Mesodermal cell (in vitro differentiated cells): Measurements from ENCODE around the gene PRRC2B.
"Not testable (repeated sequence)": the region's sequence is repeated elsewhere in the genome, so short reads cannot be mapped to it uniquely, and the experiment has no call there.

Experiments used
- H3K27ac ChIP-seq: 2 replicates; pipeline ENCODE4 v1.7.0; 2013; ENCODE audit warnings: mild to moderate bottlenecking, low read depth, low read length, moderate library complexity; ENCODE audit not compliant: severe bottlenecking
- H3K36me3 ChIP-seq: 2 replicates; pipeline ENCODE4 v1.7.1; 2013; ENCODE audit warnings: mild to moderate bottlenecking, low read length, moderate library complexity; ENCODE audit not compliant: control insufficient read depth, insufficient read depth
- H3K4me1 ChIP-seq: one replicate; pipeline ENCODE4 v1.7.1; 2013; ENCODE audit warnings: mild to moderate bottlenecking, low read length; ENCODE audit not compliant: insufficient read depth, control insufficient read depth, poor library complexity, severe bottlenecking
- H3K4me3 ChIP-seq: 2 replicates; pipeline ENCODE4 v1.7.0; 2013; ENCODE audit warnings: low read length, control low read depth, mild to moderate bottlenecking; ENCODE audit not compliant: insufficient read depth, poor library complexity, severe bottlenecking; ENCODE audit errors: extremely low read depth
- H3K9me3 ChIP-seq: 2 replicates; pipeline ENCODE4 v1.7.1; 2013; ENCODE audit warnings: mild to moderate bottlenecking, low read length, moderate library complexity; ENCODE audit not compliant: control insufficient read depth
- WGBS, 2 experiments: methylation state at CpG; one replicate each; pipeline ENCODE4 v1.1.5; 2013; ENCODE audit warnings: missing lambda C conversion rate in 2 of 2; ENCODE audit not compliant: insufficient coverage in 2 of 2; 5-methylcytosine and 5-hydroxymethylcytosine counted together

Gene PRRC2B

GRCh38 chr9:131449276-131449675 lies 55.4 kb downstream of the PRRC2B start:
- Histone ChIP-seq H3K4me1 (no peaks in the 10 kb centered on the region), H3K9me3 (no peaks in the 10 kb centered on the region), H3K4me3 (no peak overlapping the region), H3K36me3 (peaks cover 93% of the 10 kb centered on the region), H3K27ac (no peak overlapping the region)

- Histone ChIP-seq H3K9me3 (no peaks in the 10 kb centered on the region), H3K27ac (no peak overlapping the region), H3K4me1 (no peaks in the 10 kb centered on the region), H3K36me3 (peaks cover 92% of the 10 kb centered on the region), H3K4me3 (no peak overlapping the region)
Measured at GRCh38 chr9:131454028-131454427, 60.1 kb downstream of the PRRC2B start.

- not testable (repeated sequence) for H3K27ac ChIP-seq, H3K9me3 ChIP-seq, H3K4me3 ChIP-seq, H3K4me1 ChIP-seq
- peaks cover 93% of the 10 kb centered on the region for H3K36me3 ChIP-seq
- 98 to 100% methylated on average over 9 of the region's 10 CpGs for WGBS, 2 experiments
Measured at GRCh38 chr9:131455655-131456054, 61.8 kb downstream of the PRRC2B start.

- Histone ChIP-seq H3K4me3 (no peak overlapping the region), H3K4me1 (no peaks in the 10 kb centered on the region), H3K9me3 (no peaks in the 10 kb centered on the region), H3K27ac (peak overlapping the region; percentile 16), H3K36me3 (peaks cover 98% of the 10 kb centered on the region)
- 96 to 100% methylated on average over 9 to 10 of the region's 10 CpGs for WGBS, 2 experiments
Measured at GRCh38 chr9:131457746-131458145, 63.9 kb downstream of the PRRC2B start.

- H3K36me3 ChIP-seq, result peaks cover 98% of the 10 kb centered on the region
Measured at GRCh38 chr9:131459056-131459455, 65.2 kb downstream of the PRRC2B start.

GRCh38 chr9:131461166-131461565 lies 67.3 kb downstream of the PRRC2B start:
- peaks cover 98% of the 10 kb centered on the region for H3K36me3 ChIP-seq
- no peaks in the 10 kb centered on the region for H3K4me1 ChIP-seq
- 100% methylated on average over 1 of the region's 1 CpG for WGBS, 2 experiments
- H3K4me3 ChIP-seq, result no peak overlapping the region
- no peak overlapping the region for H3K27ac ChIP-seq
- H3K9me3 ChIP-seq, result no peaks in the 10 kb centered on the region

More at GRCh38 chr9:131459056-131459455, 65.2 kb downstream of the PRRC2B start:
- Histone ChIP-seq H3K9me3 (no peaks in the 10 kb centered on the region), H3K4me3 (no peak overlapping the region), H3K4me1 (no peaks in the 10 kb centered on the region), H3K27ac (no peak overlapping the region)
- 96 to 100% methylated on average over 10 of the region's 10 CpGs for WGBS, 2 experiments

- Histone ChIP-seq H3K36me3 (peaks cover 96% of the 10 kb centered on the region), H3K9me3 (no peaks in the 10 kb centered on the region), H3K4me1 (no peaks in the 10 kb centered on the region), H3K27ac (no peak overlapping the region), H3K4me3 (no peak overlapping the region)
- WGBS, 2 experiments, result 96 to 97% methylated on average over 18 to 23 of the region's 24 CpGs
Measured at GRCh38 chr9:131464354-131465000, 70.6 kb downstream of the PRRC2B start.

- Histone ChIP-seq H3K4me1 (no peaks in the 10 kb centered on the region), H3K36me3 (peaks cover 96% of the 10 kb centered on the region), H3K27ac (no peak overlapping the region), H3K9me3 (no peaks in the 10 kb centered on the region), H3K4me3 (no peak overlapping the region)
- 80 to 95% methylated on average over 3 to 5 of the region's 6 CpGs for WGBS, 2 experiments
Measured at GRCh38 chr9:131465401-131465800, 71.5 kb downstream of the PRRC2B start.

- H3K4me1 ChIP-seq, result no peaks in the 10 kb centered on the region
- H3K9me3 ChIP-seq, result no peaks in the 10 kb centered on the region
- H3K4me3 ChIP-seq, result no peak overlapping the region
- no peak overlapping the region for H3K27ac ChIP-seq
- 97 to 98% methylated on average over 11 to 12 of the region's 13 CpGs for WGBS, 2 experiments
- peaks cover 91% of the 10 kb centered on the region for H3K36me3 ChIP-seq
Measured at GRCh38 chr9:131467214-131467935, 73.5 kb downstream of the PRRC2B start.

GRCh38 chr9:131468031-131468430 lies 74.1 kb downstream of the PRRC2B start:
- Histone ChIP-seq H3K4me1 (no peaks in the 10 kb centered on the region), H3K36me3 (peaks cover 91% of the 10 kb centered on the region), H3K27ac (no peak overlapping the region), H3K4me3 (no peak overlapping the region), H3K9me3 (no peaks in the 10 kb centered on the region)
- 77 to 100% methylated on average over 2 of the region's 4 CpGs for WGBS, 2 experiments

GRCh38 chr9:131469356-131469755 lies 75.5 kb downstream of the PRRC2B start:
- no peaks in the 10 kb centered on the region for H3K9me3 ChIP-seq
- H3K27ac ChIP-seq, result no peak overlapping the region
- WGBS, 2 experiments, result 94 to 96% methylated on average over 5 to 6 of the region's 6 CpGs
- H3K4me3 ChIP-seq, result no peak overlapping the region
- H3K4me1 ChIP-seq, result no peaks in the 10 kb centered on the region
- H3K36me3 ChIP-seq, result peaks cover 91% of the 10 kb centered on the region
